ENCODE results near the gene IL3RA. TPM values are rescaled to one million over a fixed set of nuclear protein-coding genes. Genes with fewer than 3 reads are reported as not detected.

IL3RA gene
- total and polyA plus RNA-seq, 2 experiments from 2014 or later = 0.86 TPM; not detected in 1

DNA sequence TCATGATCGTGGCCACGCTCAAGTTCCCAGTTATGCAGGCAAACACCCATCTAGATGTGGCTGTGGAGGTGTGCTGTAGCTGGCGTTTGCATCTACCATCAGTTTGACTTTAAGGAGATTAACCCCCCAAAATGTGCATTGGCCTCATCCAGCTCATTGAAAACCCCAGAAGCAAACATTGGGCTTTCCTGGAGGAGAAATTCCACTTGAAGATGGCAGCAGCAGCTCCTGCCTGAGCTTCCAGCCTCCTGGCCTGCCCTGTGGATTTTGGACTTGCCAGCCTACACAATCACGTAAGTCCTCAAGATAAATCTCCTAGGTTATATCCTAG, 85.5 kb downstream of the IL3RA start:
- Mint-ChIP-seq H3K4me1 (peaks cover 8% of the 10 kb centered on the region), H3K36me3 (ENCODE audit: low read depth) (peaks cover 76% of the 10 kb centered on the region), H3K27me3 (ENCODE audit: insufficient read depth, low read depth, poor library complexity) (peaks cover 25% of the 10 kb centered on the region), H3K4me3 (no peak overlapping the region), H3K9me3 (peaks cover 70% of the 10 kb centered on the region), H3K27ac (no peak overlapping the region)
- H3K4me1 ChIP-seq (ENCODE audit: insufficient read depth) = no peaks in the 10 kb centered on the region
- TF ChIP-seq EZH2phosphoT487 (IDR thresholded peaks at IDR 0.05; ENCODE audit: unreplicated experiment) (no peak), JUNB (IDR thresholded peaks at IDR 0.05; ENCODE audit: unreplicated experiment) (no peak), EZH2 (IDR thresholded peaks at IDR 0.05; ENCODE audit: low read depth, unreplicated experiment) (no peak)
- TF ChIP-seq, protein P1, sequence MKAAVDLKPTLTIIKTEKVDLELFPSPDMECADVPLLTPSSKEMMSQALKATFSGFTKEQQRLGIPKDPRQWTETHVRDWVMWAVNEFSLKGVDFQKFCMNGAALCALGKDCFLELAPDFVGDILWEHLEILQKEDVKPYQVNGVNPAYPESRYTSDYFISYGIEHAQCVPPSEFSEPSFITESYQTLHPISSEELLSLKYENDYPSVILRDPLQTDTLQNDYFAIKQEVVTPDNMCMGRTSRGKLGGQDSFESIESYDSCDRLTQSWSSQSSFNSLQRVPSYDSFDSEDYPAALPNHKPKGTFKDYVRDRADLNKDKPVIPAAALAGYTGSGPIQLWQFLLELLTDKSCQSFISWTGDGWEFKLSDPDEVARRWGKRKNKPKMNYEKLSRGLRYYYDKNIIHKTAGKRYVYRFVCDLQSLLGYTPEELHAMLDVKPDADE (IDR thresholded peaks at IDR 0.05) = no peak
- no peak overlapping the region for H3K27ac ChIP-seq (ENCODE audit: low read depth)
- H3K9me2 ChIP-seq (ENCODE audit: insufficient read depth) = no peaks in the 10 kb centered on the region
- H3K4me2 ChIP-seq = no peak overlapping the region
- ATAC-seq = no peak
- no peak overlapping the region for H2AFZ ChIP-seq
- DNase-seq (ENCODE audit: low spot score) = no peak
- H3K27me3 ChIP-seq (ENCODE audit: insufficient read depth) = no peaks in the 10 kb centered on the region
- peaks cover 6% of the 10 kb centered on the region; the same call in 1 of the 2 replicates for H4K20me1 ChIP-seq (replicated peaks; ENCODE audit: insufficient read depth)
- no peak overlapping the region for H3K4me3 ChIP-seq
- H3F3A ChIP-seq (replicated peaks; ENCODE audit: low read depth) = peaks cover 25% of the 10 kb centered on the region; the same call in 1 of the 2 replicates
- H3K79me2 ChIP-seq (replicated peaks; ENCODE audit: insufficient read depth) = no peaks in the 10 kb centered on the region
- H3K36me3 ChIP-seq (ENCODE audit: insufficient read depth) = peaks cover 29% of the 10 kb centered on the region

DNA sequence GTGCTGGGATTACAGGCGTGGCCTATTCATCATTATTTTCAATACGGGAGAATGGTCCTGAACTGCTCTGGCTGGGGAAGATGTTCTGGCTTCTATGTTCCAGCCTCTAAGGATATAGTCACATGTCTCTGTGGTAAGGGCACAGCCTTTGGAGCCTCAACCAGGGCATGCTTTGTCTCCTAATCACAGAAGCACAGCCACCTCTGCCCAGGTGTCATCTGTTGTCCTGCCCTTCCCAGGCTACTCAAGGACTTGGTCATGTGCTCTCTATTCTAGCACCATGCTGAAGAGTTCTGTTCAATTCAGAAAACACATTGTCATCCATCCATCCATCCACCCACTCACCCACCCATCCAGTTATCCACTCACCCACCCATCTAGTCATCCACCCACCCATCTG, 86.6 kb downstream of the IL3RA start:
- Histone ChIP-seq H4K20me1 (replicated peaks; ENCODE audit: insufficient read depth) (peaks cover 6% of the 10 kb centered on the region; the same call in 1 of the 2 replicates), H3F3A (replicated peaks; ENCODE audit: low read depth) (peaks cover 25% of the 10 kb centered on the region; the same call in 1 of the 2 replicates), H3K79me2 (replicated peaks; ENCODE audit: insufficient read depth) (no peaks in the 10 kb centered on the region), H3K36me3 (ENCODE audit: insufficient read depth) (peaks cover 32% of the 10 kb centered on the region), H3K27me3 (ENCODE audit: insufficient read depth) (no peaks in the 10 kb centered on the region), H3K4me1 (ENCODE audit: insufficient read depth) (no peaks in the 10 kb centered on the region), H2AFZ (no peak overlapping the region), H3K4me3 (no peak overlapping the region), H3K27ac (ENCODE audit: low read depth) (no peak overlapping the region), H3K9me2 (ENCODE audit: insufficient read depth) (no peaks in the 10 kb centered on the region), H3K4me2 (no peak overlapping the region)
- Mint-ChIP-seq H3K36me3 (ENCODE audit: low read depth) (peaks cover 84% of the 10 kb centered on the region), H3K27me3 (ENCODE audit: insufficient read depth, low read depth, poor library complexity) (peaks cover 24% of the 10 kb centered on the region), H3K9me3 (peaks cover 73% of the 10 kb centered on the region), H3K4me3 (no peak overlapping the region), H3K27ac (no peak overlapping the region), H3K4me1 (peaks cover 8% of the 10 kb centered on the region)
- DNase-seq (ENCODE audit: low spot score) (no peak), ATAC-seq (no peak)
- TF ChIP-seq, protein P2, sequence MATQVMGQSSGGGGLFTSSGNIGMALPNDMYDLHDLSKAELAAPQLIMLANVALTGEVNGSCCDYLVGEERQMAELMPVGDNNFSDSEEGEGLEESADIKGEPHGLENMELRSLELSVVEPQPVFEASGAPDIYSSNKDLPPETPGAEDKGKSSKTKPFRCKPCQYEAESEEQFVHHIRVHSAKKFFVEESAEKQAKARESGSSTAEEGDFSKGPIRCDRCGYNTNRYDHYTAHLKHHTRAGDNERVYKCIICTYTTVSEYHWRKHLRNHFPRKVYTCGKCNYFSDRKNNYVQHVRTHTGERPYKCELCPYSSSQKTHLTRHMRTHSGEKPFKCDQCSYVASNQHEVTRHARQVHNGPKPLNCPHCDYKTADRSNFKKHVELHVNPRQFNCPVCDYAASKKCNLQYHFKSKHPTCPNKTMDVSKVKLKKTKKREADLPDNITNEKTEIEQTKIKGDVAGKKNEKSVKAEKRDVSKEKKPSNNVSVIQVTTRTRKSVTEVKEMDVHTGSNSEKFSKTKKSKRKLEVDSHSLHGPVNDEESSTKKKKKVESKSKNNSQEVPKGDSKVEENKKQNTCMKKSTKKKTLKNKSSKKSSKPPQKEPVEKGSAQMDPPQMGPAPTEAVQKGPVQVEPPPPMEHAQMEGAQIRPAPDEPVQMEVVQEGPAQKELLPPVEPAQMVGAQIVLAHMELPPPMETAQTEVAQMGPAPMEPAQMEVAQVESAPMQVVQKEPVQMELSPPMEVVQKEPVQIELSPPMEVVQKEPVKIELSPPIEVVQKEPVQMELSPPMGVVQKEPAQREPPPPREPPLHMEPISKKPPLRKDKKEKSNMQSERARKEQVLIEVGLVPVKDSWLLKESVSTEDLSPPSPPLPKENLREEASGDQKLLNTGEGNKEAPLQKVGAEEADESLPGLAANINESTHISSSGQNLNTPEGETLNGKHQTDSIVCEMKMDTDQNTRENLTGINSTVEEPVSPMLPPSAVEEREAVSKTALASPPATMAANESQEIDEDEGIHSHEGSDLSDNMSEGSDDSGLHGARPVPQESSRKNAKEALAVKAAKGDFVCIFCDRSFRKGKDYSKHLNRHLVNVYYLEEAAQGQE (IDR thresholded peaks at IDR 0.05; ENCODE audit: unreplicated experiment) = no peak
- TF ChIP-seq STAT1 (IDR thresholded peaks at IDR 0.05; ENCODE audit: unreplicated experiment) = no peak
- no peak for TF ChIP-seq EZH2phosphoT487 (IDR thresholded peaks at IDR 0.05; ENCODE audit: unreplicated experiment)
- TF ChIP-seq, protein P1 (IDR thresholded peaks at IDR 0.05) = no peak
- TF ChIP-seq CREB1 (CRISPR knock-in tag; IDR thresholded peaks at IDR 0.05; ENCODE audit: low read depth) = no peak
- TF ChIP-seq ZNF114 (CRISPR knock-in tag; IDR thresholded peaks at IDR 0.05) = no peak
- no peak for TF ChIP-seq NANOG (IDR thresholded peaks at IDR 0.05; ENCODE audit: borderline replicate concordance)
- TF ChIP-seq EZH2 (IDR thresholded peaks at IDR 0.05; ENCODE audit: low read depth, unreplicated experiment) = no peak
- TF ChIP-seq, protein P3, sequence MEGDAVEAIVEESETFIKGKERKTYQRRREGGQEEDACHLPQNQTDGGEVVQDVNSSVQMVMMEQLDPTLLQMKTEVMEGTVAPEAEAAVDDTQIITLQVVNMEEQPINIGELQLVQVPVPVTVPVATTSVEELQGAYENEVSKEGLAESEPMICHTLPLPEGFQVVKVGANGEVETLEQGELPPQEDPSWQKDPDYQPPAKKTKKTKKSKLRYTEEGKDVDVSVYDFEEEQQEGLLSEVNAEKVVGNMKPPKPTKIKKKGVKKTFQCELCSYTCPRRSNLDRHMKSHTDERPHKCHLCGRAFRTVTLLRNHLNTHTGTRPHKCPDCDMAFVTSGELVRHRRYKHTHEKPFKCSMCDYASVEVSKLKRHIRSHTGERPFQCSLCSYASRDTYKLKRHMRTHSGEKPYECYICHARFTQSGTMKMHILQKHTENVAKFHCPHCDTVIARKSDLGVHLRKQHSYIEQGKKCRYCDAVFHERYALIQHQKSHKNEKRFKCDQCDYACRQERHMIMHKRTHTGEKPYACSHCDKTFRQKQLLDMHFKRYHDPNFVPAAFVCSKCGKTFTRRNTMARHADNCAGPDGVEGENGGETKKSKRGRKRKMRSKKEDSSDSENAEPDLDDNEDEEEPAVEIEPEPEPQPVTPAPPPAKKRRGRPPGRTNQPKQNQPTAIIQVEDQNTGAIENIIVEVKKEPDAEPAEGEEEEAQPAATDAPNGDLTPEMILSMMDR (conservative IDR thresholded peaks at IDR 0.05; ENCODE audit: low read depth in 2 of 2) = no peak
- no peak for TF ChIP-seq JUNB (IDR thresholded peaks at IDR 0.05; ENCODE audit: unreplicated experiment)
